Measurements from ENCODE around the gene IGFBPL1. TPM values are rescaled to one million over a fixed set of nuclear protein-coding genes. Genes with fewer than 3 reads are reported as not detected.

IGFBPL1 gene
- total RNA-seq, 1 experiment from 2014 or later: 37.9 TPM

DNA sequence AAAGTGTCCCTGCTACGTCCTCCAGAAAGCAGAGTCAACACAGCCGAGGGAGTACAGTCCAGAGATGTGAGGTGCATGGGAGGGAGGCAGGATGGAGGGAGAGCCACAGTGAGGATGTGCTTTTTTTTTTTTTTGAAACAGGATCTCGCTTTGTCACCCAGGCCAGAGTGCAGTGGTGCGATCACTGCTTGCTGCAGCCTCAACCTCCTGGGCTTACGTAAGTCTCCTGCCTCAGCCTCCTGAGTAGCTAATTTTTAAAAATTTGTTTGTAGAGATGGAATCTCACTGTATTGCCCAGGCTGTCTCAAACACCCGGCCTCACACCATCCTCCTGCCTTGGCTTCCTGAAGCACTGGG is 65.0 kb downstream of the IGFBPL1 start:
- Histone ChIP-seq H2AK5ac (ENCODE audit: insufficient read length, low read length) (no peak overlapping the region), H3T11ph (ENCODE audit: low read length) (no peak overlapping the region), H3K79me2 (ENCODE audit: insufficient read depth, low read length) (no peaks in the 10 kb centered on the region), H4K8ac (replicated peaks; ENCODE audit: insufficient read length, low read depth, low read length) (no peak overlapping the region), H2BK12ac (ENCODE audit: insufficient read length, low read depth, low read length) (no peak overlapping the region), H2BK15ac (ENCODE audit: low read depth, low read length) (no peak overlapping the region), H3K27me3 (ENCODE audit: insufficient read depth, low read length) (no peaks in the 10 kb centered on the region), H3K18ac (ENCODE audit: insufficient read length, low read depth, low read length) (no peak overlapping the region), H2BK5ac (ENCODE audit: insufficient read length, low read length) (no peak overlapping the region), H4K20me1 (ENCODE audit: control insufficient read depth, insufficient read depth, insufficient read length) (no peaks in the 10 kb centered on the region), H3K4me1 (ENCODE audit: insufficient read depth, low read length) (no peaks in the 10 kb centered on the region), H3K23ac (ENCODE audit: insufficient read length, low read depth, low read length) (no peak overlapping the region), H3K56ac (ENCODE audit: insufficient read length, low read depth, low read length) (no peak overlapping the region), H3K9ac (ENCODE audit: extremely low read depth, insufficient read length, low read length) (no peak overlapping the region), H3K14ac (ENCODE audit: insufficient read depth, low read length) (no peak overlapping the region), H3K27ac (ENCODE audit: insufficient read length, low read depth, low read length) (no peak overlapping the region), H2AFZ (ENCODE audit: low read length) (no peak overlapping the region), H4K91ac (ENCODE audit: insufficient read length, low read depth, low read length) (no peak overlapping the region), H2BK20ac (ENCODE audit: low read depth, low read length, poor library complexity, severe bottlenecking) (no peak overlapping the region), H3K9me3 (ENCODE audit: control insufficient read depth, low read depth, low read length) (no peaks in the 10 kb centered on the region), H3K23me2 (ENCODE audit: insufficient read length, low read depth, low read length, poor library complexity, severe bottlenecking) (no peaks in the 10 kb centered on the region), H4K5ac (ENCODE audit: insufficient read length, low read depth, low read length) (no peak overlapping the region), H2BK120ac (ENCODE audit: low read depth, low read length, poor library complexity, severe bottlenecking) (no peak overlapping the region), H3K4ac (ENCODE audit: low read depth, low read length) (no peak overlapping the region), H3K79me1 (ENCODE audit: insufficient read depth, low read depth, low read length, poor library complexity, severe bottlenecking) (no peaks in the 10 kb centered on the region), H3K4me2 (ENCODE audit: insufficient read depth, insufficient read length, low read length) (no peak overlapping the region)
- Mint-ChIP-seq H3K4me3 (no peak overlapping the region), H3K36me3 (ENCODE audit: insufficient read depth in 1 of 3, low read depth in 3 of 3) (no peaks in the 10 kb centered on the region), H3K4me1 (peaks cover 16 to 23% of the 10 kb centered on the region in 2 experiments), H3K27ac (no peak overlapping the region), H3K9me3 (peaks cover 0 to 3% of the 10 kb centered on the region in 2 experiments; a peak in 2 of 5 replicates), H3K27me3 (ENCODE audit: low read depth) (peaks cover 63% of the 10 kb centered on the region)
- WGBS (ENCODE audit: extremely low coverage, insufficient read length, low lambda C conversion rate): no CpG with 5 or more reads among the region's 6 CpGs
- TF ChIP-seq, protein P1, sequence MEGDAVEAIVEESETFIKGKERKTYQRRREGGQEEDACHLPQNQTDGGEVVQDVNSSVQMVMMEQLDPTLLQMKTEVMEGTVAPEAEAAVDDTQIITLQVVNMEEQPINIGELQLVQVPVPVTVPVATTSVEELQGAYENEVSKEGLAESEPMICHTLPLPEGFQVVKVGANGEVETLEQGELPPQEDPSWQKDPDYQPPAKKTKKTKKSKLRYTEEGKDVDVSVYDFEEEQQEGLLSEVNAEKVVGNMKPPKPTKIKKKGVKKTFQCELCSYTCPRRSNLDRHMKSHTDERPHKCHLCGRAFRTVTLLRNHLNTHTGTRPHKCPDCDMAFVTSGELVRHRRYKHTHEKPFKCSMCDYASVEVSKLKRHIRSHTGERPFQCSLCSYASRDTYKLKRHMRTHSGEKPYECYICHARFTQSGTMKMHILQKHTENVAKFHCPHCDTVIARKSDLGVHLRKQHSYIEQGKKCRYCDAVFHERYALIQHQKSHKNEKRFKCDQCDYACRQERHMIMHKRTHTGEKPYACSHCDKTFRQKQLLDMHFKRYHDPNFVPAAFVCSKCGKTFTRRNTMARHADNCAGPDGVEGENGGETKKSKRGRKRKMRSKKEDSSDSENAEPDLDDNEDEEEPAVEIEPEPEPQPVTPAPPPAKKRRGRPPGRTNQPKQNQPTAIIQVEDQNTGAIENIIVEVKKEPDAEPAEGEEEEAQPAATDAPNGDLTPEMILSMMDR (conservative IDR thresholded peaks at IDR 0.05): no peak
- DNase-seq: no peak
